GM10266 (cell line): Measurements from ENCODE around the gene GADL1.

Source experiments
- DNase-seq: peaks from one replicate; pipeline ENCODE4 v3.0.0; 2012; ENCODE audit errors: extremely low spot score
- TF ChIP-seq, protein P1 (sequence below): IDR thresholded peaks from 2 replicates; pipeline ENCODE4 v1.5.1; 2012; ENCODE audit warnings: mild to moderate bottlenecking, low read depth; ENCODE audit not compliant: control insufficient read depth, insufficient read depth; ENCODE audit errors: missing control alignments

The GADL1 gene

DNA sequence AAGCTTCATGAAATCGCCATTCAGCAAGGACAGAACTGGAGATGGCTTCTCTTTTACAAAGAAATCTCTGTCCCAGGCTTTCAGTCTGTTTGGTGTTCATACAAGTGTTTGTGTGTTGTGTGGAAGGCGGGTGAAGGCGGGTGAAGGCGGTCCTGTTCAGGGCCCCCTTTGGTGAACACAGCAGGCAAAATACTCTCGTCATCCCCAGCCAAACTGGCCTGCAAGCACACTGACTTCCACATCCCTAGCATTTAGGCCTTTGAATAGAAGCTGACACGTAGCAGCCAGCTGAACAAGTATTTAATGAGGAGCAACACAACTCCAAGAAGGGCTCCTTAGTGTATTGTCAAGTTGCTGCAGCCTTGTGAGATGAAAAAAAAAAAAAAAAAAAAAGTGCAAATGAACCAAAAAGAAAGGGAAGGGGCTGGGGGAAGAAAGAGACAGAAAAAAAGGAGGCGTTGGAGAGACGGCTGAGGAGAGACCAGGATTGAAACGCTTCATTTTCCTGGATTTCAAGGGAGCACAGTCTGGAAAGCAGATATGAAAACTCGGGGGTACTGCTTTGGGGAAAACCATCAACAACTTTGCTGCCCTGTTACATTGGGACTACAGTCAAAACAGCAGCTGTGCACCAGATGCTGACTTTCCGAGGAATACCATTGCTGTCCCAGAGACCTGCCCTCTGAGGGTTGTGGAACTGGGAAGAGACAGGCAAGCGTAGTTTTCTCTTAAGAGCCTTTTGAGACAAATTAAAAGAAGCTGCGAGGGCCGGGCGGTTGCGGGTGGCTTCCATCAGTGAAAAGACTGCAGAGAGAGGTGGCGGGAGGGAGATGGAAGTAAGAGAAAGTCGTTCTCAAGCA, 213.4 kb downstream of the GADL1 start:
- no peak for DNase-seq
- TF ChIP-seq, protein P1, sequence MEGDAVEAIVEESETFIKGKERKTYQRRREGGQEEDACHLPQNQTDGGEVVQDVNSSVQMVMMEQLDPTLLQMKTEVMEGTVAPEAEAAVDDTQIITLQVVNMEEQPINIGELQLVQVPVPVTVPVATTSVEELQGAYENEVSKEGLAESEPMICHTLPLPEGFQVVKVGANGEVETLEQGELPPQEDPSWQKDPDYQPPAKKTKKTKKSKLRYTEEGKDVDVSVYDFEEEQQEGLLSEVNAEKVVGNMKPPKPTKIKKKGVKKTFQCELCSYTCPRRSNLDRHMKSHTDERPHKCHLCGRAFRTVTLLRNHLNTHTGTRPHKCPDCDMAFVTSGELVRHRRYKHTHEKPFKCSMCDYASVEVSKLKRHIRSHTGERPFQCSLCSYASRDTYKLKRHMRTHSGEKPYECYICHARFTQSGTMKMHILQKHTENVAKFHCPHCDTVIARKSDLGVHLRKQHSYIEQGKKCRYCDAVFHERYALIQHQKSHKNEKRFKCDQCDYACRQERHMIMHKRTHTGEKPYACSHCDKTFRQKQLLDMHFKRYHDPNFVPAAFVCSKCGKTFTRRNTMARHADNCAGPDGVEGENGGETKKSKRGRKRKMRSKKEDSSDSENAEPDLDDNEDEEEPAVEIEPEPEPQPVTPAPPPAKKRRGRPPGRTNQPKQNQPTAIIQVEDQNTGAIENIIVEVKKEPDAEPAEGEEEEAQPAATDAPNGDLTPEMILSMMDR, result no peak

DNA sequence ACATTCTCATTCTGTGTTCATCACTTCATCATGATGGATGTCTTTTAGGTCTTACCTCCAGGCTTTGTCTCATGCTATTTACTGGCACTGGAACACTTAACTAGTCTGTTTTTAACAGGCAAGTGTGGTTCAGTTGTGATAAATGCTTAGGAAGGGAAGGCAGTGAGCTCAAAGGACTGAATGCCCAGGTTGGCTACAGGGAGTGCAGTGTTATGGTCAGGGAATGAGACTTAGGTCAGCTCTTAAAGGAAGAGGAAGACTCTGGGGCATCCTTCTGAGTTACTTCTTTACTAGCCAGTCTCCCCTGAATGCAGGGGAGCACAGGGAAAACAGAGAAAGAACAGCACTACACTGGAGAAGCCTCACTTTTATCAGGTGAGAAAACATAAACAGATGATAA, 215.4 kb downstream of the GADL1 start:
- DNase-seq, result no peak
- TF ChIP-seq, protein P1, result no peak

DNA sequence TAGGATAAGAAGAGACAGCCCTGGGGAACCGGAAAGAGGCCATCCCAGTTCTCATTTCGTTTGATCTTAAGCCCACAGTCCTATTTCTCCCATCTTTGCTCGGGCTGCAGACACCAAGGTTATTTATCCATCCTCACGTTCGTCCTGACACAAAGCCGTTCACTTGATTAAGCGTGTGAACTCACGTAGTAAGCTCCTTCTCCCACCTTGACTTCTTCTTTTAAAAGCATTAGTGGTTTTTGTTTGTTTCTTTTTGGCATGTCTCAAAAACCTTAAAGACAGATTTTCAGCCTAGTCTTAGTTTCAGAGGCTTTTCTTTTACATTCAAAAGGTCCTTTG, 217.1 kb downstream of the GADL1 start:
- no peak for DNase-seq
- TF ChIP-seq, protein P1, result no peak

DNA sequence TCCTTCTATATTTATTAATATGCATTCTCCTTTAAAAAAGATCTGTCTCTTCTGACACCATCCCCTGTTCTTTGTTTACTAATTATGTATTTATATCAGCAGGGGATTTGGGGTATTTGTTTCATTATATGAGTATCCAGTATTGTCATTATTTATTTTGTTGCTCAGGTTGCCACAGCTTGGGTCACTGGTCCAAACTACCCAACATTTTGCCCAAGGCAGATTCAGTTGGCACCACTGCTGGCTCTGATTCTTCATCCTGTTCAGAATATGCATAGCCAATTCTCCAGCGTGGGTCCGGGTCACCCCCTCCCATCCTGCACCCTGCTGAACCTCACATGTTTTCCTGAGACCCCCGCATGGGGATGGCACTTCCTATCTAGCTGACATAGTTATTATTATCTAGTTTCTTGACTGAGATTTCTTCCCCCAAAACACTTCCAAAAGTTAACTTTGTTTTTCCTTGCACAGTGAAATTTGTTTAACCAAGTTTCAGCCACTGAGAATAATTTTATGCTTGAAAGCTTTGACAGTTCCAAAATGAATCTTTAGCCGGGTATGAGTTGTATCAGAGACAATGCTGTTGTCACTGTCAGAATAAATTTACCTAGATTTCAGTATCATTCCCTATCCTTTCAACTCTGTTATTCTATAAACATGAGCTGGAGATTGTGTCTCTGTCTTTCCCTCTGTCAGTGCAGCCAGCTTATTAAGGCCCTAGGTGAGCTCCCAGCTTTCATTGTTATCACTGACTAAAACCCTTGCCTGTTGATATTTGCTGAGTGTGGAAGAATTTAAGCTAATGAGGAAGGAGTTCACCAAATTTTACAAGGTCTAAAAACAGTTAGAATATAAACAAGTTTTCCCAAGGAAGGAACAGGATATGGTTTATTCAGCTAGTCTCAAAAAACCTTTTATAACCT, 217.8 kb downstream of the GADL1 start:
- TF ChIP-seq, protein P1, result no peak
- no peak for DNase-seq
